Measurements from ENCODE around the gene PTPRJ. TPM values are rescaled to one million over a fixed set of nuclear protein-coding genes. Genes with fewer than 3 reads are reported as not detected.

The PTPRJ gene
- total and polyA plus RNA-seq, 2 donors (not counting 1 experiment from before 2014, with no cell fraction given), result 11.2 to 20.0 TPM

GRCh38 chr11:48017105-48017830 lies 36.9 kb downstream of the PTPRJ start:
- H3K4me1 Mint-ChIP-seq, result peaks cover 86% of the 10 kb centered on the region
- POLR2A ChIA-PET, result interaction anchor here (1.2 kb wide), 1 partner anchor 92 kb away, joined by 4 read pairs; no protein-coding TSS in a partner anchor
- no peaks in the 10 kb centered on the region for H3K36me3 ChIP-seq (replicated peaks in 1 of 2; ENCODE audit: control extremely low read depth in 1 of 2, control insufficient read depth in 1 of 2, extremely low read depth in 1 of 2, insufficient read depth in 2 of 2, low read length in 1 of 2)
- TF ChIP-seq CTCF (IDR thresholded peaks at IDR 0.05) (no peak), EZH2 (IDR thresholded peaks at IDR 0.05; ENCODE audit: borderline replicate concordance, insufficient read depth, low read depth, low read length, poor library complexity, severe bottlenecking) (no peak)
- H3K79me2 ChIP-seq (ENCODE audit: control insufficient read depth, insufficient read depth, low read length), result peaks cover 95% of the 10 kb centered on the region
- H3K27ac ChIP-seq (ENCODE audit: low read length in 2 of 2), result peak overlapping the region in 1 of 2 donors; percentile 26
- peak overlapping the region; percentile 38 for H3K4me2 ChIP-seq (replicated peaks; ENCODE audit: low read depth, low read length, poor library complexity, severe bottlenecking)
- H2AFZ ChIP-seq (ENCODE audit: insufficient read depth, low read depth, low read length, poor library complexity, severe bottlenecking), result no peak overlapping the region
- peak; percentile 16 for DNase-seq
- H3K9me3 Mint-ChIP-seq (ENCODE audit: insufficient read depth), result no peaks in the 10 kb centered on the region
- intact Hi-C loops (cut with micrococcal nuclease), result no loop called here
- no peak overlapping the region for H3K4me3 ChIP-seq (ENCODE audit: control extremely low read depth in 1 of 5, extremely low read depth in 1 of 5, insufficient read depth in 1 of 5, low read depth in 2 of 5, low read length in 4 of 5)
- peak overlapping the region; percentile 23 for H3K4me3 Mint-ChIP-seq
- H3K27ac Mint-ChIP-seq, result peak overlapping the region; percentile 65
- ATAC-seq (ENCODE audit: low read depth), result no peak
- no peaks in the 10 kb centered on the region for H3K27me3 ChIP-seq (replicated peaks in 1 of 4; ENCODE audit: control extremely low read depth in 1 of 4, control insufficient read depth in 3 of 4, insufficient read depth in 4 of 4, low read length in 3 of 4)
- peaks cover 73 to 96% of the 10 kb centered on the region in 2 donors for H3K4me1 ChIP-seq (ENCODE audit: control insufficient read depth in 2 of 2, insufficient read depth in 2 of 2, low read length in 2 of 2)
- H3K9ac ChIP-seq (ENCODE audit: low read length), result no peak overlapping the region
- no peaks in the 10 kb centered on the region for H3K9me3 ChIP-seq (ENCODE audit: control extremely low read depth in 1 of 3, control insufficient read depth in 2 of 3, insufficient read depth in 1 of 3, low read length in 2 of 3)
- 0% methylated on average over 1 of the region's 1 CpG for whole genome bisulfite sequencing (ENCODE audit: insufficient coverage)
- peaks cover 4% of the 10 kb centered on the region for H4K20me1 ChIP-seq (ENCODE audit: control insufficient read depth, insufficient read depth, low read length, poor library complexity, severe bottlenecking)
- H3K27me3 Mint-ChIP-seq, result no peaks in the 10 kb centered on the region
- CTCF ChIA-PET, result interaction anchor here (1.0 to 2.0 kb wide), 4 partner anchors 15 to 92 kb away, joined by 5 to 10 read pairs (median 7); no protein-coding TSS in a partner anchor
